Stimulated activated naive CD8-positive, alpha-beta T cell treated with anti-CD3 and anti-CD28 coated beads, Interleukin-15, Interleukin-2, amounts not matched to agents 100 ng/mL and 50 ng/mL, for 24 hours (primary cell): ENCODE data around the gene TRIM10.
"Not testable (repeated sequence)": the region's sequence is repeated elsewhere in the genome, so short reads cannot be mapped to it uniquely, and the experiment has no call there.

Experiments
- H3K27ac Mint-ChIP-seq: one replicate; pipeline ENCODE4 v1.8.0; 2021; ENCODE audit warnings: mild to moderate bottlenecking, mixed read lengths
- H3K27me3 Mint-ChIP-seq: one replicate; pipeline ENCODE4 v1.8.0; 2021; ENCODE audit warnings: mixed read lengths
- H3K36me3 Mint-ChIP-seq: one replicate; pipeline ENCODE4 v1.8.0; 2021; ENCODE audit warnings: low read depth, mixed read lengths
- H3K4me1 Mint-ChIP-seq: one replicate; pipeline ENCODE4 v1.8.0; 2021; ENCODE audit warnings: low read depth, mixed read lengths
- H3K4me3 Mint-ChIP-seq: one replicate; pipeline ENCODE4 v1.8.0; 2021; ENCODE audit warnings: mild to moderate bottlenecking, mixed read lengths
- H3K9me3 Mint-ChIP-seq: one replicate; pipeline ENCODE4 v1.8.0; 2021; ENCODE audit warnings: mixed read lengths

Gene TRIM10

DNA sequence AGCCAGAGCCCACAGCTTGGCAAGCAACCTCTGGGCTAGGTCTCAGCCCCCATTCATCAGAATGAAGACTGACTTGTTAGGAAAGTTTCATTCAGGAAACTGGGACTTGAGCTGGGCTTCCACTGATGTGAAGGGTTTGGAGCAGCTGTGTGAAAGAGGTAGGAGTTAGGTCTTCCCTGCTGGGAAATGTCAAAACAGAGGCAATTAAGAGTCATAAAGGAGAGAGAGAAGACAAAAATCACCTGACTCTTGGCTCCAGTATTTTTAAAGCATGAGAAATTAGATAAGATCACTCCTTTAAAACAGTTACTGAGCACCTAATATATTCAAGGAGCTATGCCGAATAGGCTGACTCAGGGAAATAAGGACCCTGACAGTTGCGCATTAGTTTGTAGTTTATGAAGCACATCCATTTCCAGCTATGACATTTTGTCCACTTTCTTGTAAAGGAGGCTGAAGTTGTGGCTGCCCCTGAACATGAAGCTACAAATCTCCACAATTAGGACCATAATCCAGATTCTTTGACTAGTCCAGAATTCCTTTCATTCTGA lies 29.0 kb downstream of the TRIM10 start:
- Mint-ChIP-seq H3K4me3 (no peak overlapping the region), H3K27me3 (peaks cover 73% of the 10 kb centered on the region), H3K4me1 (peaks cover 29% of the 10 kb centered on the region), H3K36me3 (no peaks in the 10 kb centered on the region), H3K27ac (no peak overlapping the region), H3K9me3 (no peaks in the 10 kb centered on the region)

DNA sequence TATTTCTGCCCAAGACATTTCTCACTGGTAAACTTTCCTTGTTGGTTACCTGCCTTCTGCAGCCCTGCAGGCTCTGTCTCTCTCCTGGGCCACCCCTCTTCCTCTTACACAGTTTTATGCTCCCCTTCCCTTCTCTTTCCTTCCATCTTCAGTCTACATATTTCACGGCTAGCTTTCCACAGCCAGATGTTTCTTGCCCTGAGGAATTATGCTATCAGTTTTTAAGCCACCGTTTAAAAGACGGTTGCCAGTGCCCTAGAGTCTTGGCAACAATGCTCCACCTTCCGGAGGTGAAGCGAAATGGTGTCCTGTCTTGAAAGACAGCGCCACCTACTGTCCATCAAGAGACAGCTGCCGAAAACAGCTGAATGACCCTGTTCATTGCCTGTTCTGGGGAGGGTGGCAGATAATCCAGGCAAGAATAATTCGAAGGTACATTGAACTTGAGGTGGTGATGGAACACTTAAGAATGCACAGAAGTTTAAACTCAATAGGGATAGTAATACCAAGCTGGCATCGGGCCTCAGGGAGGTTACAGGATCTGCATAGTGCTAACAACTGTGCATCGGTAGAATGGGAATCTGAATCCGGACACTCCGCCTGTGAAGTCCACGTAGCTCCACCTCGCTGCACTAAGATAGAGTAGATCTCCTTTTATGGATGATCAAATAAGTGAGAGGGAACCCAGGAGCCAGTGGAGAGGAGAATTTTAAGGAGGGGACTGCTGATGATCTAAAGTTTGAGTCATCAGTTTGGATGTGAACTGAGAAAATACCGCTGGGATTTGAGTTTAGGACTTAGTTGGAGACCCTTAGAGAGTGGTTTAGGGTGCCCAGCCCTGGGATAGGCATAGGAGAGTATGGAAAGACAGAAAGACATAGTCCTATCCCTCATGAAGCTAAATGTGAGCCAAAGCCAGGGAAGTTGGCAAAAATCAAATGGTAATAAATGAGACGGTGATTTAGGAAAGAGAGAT lies 29.8 kb downstream of the TRIM10 start:
- H3K9me3 Mint-ChIP-seq: no peaks in the 10 kb centered on the region
- H3K36me3 Mint-ChIP-seq: no peaks in the 10 kb centered on the region
- H3K4me3 Mint-ChIP-seq: no peak overlapping the region
- H3K27me3 Mint-ChIP-seq: peaks cover 80% of the 10 kb centered on the region
- H3K4me1 Mint-ChIP-seq: peaks cover 29% of the 10 kb centered on the region
- no peak overlapping the region for H3K27ac Mint-ChIP-seq

DNA sequence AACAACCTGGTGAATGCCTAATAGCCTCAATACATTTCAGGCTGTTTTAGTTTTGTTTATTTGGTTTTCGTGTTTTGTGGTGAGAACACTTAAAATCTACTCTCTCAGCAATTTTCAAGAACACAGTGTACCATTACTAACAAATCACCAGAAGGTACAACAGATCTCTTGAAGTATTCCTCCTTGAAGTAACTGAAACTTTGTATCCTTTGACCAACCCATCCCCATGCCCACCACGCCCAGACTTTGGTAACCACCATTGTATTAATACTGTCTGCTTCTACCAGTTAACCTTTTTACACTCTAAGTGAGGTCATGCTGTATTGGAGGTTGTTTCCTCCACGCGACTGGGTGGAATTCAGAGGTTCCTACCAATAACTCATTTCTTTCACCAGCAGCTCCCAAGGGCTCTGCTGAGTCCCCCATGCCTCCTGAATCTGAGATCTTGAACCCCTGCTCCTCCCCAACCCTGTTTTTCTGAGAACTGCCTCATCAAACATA lies 30.8 kb downstream of the TRIM10 start:
- H3K4me3 Mint-ChIP-seq: no peak overlapping the region
- H3K9me3 Mint-ChIP-seq: no peaks in the 10 kb centered on the region
- H3K27ac Mint-ChIP-seq: no peak overlapping the region
- H3K27me3 Mint-ChIP-seq: peaks cover 85% of the 10 kb centered on the region
- H3K4me1 Mint-ChIP-seq: peaks cover 26% of the 10 kb centered on the region
- no peaks in the 10 kb centered on the region for H3K36me3 Mint-ChIP-seq

DNA sequence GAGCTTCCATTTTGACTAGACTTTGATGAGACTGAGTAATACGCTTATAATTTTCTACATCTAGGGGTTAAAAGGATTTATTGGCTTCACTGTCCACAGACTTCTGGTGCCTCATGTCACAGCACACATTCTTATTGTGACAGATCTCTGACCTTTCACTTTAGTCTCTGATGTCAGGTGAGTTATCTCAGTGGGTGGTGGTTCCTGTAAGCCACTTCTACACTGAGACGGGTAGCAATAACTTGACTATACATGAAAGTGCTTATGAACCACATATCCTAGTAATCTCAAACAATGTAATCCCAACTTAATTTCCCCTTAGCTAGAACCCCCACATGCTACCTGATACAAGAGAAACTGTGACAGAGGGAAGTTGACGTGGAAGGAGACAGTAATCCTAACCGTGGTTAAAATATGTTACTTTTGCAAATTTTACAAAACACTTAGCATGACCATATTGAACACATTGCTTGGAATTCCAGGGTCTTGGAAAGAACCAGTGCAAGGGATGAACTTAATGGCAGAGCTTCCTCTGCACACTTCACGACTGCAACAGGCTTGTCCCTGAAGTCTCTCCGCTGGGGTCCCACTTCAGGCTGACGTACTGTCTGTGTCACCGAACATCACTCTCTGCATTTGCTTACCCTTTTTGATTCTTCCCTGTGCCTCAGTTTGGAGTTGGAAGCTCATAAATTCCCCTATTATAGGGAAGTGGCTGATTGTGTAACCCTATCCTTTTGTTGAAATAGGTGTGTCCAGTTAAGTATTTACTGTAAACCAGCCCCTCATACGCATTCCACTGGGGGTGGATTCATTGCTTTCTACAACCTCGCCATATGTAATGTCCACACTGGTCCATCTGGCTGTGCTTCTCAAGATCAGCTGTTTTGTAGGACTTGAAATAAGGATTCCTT lies 31.5 kb downstream of the TRIM10 start:
- Mint-ChIP-seq H3K36me3 (no peaks in the 10 kb centered on the region), H3K27me3 (peaks cover 90% of the 10 kb centered on the region), H3K9me3 (no peaks in the 10 kb centered on the region), H3K4me1 (peaks cover 26% of the 10 kb centered on the region), H3K4me3 (no peak overlapping the region), H3K27ac (no peak overlapping the region)

DNA sequence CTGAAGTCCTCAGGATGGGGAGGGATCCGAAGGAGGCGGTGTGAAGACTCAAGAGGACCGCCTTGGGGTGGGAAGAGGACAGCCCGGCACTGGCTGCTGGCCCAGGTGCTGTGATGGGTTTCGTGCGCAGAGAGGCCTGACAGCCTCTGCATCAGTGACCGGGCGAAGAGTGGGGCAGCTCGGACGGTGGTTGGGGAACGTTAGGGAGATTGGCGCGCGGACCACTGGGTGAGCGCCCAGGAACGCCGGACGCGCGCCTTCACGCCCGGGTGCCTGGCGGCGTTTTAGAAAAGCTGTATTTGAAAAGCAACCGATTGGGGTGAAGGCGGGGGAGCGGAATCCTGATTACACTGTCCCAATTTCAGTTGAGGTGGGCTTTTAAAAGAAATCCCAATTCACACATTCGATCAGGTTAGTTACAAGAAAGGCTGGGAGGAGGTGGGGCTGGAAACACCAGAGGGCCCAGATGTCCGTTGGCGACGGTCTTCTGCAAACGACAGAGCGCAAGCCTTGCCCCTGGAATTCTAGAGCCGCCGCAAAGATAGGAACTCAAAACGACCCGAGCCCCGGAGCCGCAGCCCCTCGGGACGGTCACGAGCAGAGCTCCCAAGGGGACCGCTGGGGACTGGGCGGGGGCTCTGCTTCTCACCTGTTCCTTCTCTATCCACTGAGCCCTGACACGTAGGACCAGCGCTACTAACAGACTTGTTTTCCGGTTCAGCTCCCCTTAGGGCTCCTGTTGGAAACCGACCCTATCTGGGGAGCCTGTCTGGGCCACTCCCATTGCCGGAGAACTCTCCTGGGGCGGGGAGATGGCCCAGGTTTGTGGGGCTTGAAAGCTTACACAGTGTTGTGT lies 33.5 kb downstream of the TRIM10 start:
- Mint-ChIP-seq H3K27me3 (peaks cover 80% of the 10 kb centered on the region), H3K4me3 (no peak overlapping the region), H3K9me3 (no peaks in the 10 kb centered on the region), H3K27ac (no peak overlapping the region), H3K36me3 (no peaks in the 10 kb centered on the region), H3K4me1 (peaks cover 26% of the 10 kb centered on the region)

DNA sequence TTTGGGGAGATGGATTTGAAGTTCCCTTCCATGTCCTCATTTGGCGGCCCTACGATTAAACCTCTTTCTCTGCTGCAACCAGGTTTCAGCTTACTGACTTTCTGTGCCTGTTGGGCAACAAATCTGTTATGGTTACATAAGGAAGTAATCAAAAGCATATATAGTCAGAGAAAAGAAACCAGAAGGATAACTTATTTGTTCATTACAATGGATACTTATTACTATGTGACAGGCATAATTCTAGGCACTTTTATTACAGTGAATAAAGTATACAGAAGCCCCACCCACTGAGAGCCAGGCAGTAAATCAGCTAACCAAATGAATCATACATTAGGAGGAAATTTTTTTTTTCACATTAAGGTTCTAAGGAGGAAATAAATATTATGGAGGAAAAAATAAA lies 38.5 kb downstream of the TRIM10 start:
- H3K4me3 Mint-ChIP-seq: no peak overlapping the region
- H3K9me3 Mint-ChIP-seq: no peaks in the 10 kb centered on the region
- no peaks in the 10 kb centered on the region for H3K36me3 Mint-ChIP-seq
- H3K4me1 Mint-ChIP-seq: no peaks in the 10 kb centered on the region
- H3K27ac Mint-ChIP-seq: no peak overlapping the region
- peaks cover 44% of the 10 kb centered on the region for H3K27me3 Mint-ChIP-seq

DNA sequence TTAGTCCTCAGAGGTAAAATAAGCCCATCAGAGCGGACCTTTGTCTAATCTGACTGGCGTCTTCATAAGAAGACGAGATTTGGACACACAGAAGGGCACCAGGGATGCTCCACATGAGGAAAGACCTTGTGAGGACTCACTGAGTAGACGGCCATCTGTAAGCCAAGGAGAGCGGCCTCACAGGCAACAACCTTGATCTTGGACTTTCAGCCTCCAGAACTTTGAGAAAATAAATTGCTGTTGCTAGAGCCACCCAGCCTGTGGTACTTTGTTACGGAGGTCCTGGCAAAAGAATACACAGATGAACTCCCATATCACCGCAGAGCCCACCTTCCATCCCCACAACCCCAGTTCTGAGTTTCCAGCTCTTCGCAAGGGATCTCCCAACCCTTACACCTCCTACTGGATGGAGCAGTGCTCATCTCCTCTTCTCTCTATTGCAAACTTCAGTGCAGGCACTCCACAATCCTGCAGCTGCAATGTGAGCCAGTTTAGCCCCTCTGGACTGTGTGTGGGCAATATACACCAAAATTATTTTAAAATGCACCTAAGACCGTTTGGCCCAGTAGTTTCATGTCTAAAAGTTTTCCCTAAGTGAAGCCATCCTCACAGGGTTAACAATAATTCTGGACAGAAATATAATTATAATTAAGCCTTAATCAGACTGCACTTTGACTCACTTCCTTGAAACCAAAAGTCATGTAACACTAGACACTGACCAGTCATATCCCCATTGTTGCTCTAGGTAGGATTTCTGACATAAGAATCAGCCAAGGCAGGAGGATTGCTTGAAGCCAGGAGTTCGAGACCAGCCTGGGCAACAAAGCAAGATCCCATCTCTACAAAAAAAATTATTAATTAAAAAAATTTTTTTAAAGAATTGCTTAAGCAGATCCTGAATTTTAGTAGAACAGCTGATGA lies 39.3 kb downstream of the TRIM10 start:
- no peaks in the 10 kb centered on the region for H3K4me1 Mint-ChIP-seq
- H3K9me3 Mint-ChIP-seq: no peaks in the 10 kb centered on the region
- no peak overlapping the region for H3K27ac Mint-ChIP-seq
- no peak overlapping the region for H3K4me3 Mint-ChIP-seq
- H3K27me3 Mint-ChIP-seq: peaks cover 38% of the 10 kb centered on the region
- H3K36me3 Mint-ChIP-seq: no peaks in the 10 kb centered on the region

DNA sequence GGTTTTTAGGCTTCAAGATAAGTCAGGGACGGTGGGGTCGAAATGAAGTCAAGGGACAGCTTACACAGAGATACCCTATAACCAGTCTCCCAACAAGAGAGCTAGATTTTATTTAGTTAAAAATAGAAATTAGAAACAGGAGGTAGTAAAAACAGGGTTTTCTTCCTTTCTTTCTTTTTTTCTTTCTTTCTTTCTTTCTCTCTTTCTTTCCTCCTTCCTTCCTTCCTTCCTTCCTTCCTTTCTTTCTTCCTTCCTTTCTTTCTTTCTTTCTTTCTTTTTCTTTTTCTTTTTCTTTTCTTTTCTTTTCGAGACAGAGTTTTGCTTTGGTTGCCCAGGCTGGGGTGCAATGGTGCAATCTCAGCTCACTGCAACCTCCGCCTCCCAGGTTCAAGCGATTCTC lies 42.3 kb downstream of the TRIM10 start:
- not testable (repeated sequence) for H3K4me1 Mint-ChIP-seq, H3K4me3 Mint-ChIP-seq, H3K36me3 Mint-ChIP-seq, H3K27ac Mint-ChIP-seq, H3K9me3 Mint-ChIP-seq
- peaks cover 30% of the 10 kb centered on the region for H3K27me3 Mint-ChIP-seq

DNA sequence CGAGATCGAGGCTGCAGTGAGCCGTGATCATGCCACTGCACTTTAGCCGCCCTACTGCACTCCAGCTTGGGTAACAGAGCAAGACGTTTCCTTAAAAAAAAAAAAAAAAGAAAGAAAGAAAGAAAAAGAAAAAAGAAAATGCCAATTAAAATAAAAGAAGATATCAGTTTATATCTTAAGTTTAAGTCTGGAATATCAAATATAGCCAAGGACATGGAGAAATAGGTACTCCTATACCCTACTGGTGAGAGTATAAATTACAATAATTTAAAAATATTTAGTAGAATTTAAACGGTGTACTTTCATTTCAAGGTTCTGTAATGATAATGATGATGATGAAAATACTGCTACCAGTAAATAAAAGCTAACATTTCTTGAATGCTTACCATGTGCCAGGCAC lies 44.3 kb downstream of the TRIM10 start:
- H3K4me3 Mint-ChIP-seq: no peak overlapping the region
- H3K27me3 Mint-ChIP-seq: peaks cover 37% of the 10 kb centered on the region
- H3K9me3 Mint-ChIP-seq: no peaks in the 10 kb centered on the region
- no peaks in the 10 kb centered on the region for H3K36me3 Mint-ChIP-seq
- peaks cover 13% of the 10 kb centered on the region for H3K4me1 Mint-ChIP-seq
- no peak overlapping the region for H3K27ac Mint-ChIP-seq

DNA sequence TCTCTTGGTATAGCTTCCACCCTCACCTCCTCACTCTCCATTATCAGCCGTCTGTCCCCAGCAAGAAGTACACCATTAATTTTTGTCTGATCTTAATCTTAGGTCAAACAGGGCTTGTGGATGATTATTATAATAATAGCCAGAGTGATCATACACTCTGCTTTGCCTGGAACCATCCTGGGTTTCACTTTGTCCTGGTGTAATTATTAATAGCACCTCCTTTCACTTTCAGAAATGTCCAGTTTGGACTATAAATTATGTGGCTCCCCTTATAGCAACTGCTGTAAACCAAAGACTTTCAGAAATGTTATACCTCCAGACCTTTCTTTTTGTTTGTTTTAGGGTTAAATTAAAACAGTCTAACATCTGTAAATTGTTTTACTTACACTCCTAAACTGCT lies 47.2 kb downstream of the TRIM10 start:
- Mint-ChIP-seq H3K4me3 (no peak overlapping the region), H3K27me3 (peaks cover 52% of the 10 kb centered on the region), H3K9me3 (no peaks in the 10 kb centered on the region), H3K36me3 (no peaks in the 10 kb centered on the region), H3K27ac (no peak overlapping the region), H3K4me1 (peaks cover 13% of the 10 kb centered on the region)

DNA sequence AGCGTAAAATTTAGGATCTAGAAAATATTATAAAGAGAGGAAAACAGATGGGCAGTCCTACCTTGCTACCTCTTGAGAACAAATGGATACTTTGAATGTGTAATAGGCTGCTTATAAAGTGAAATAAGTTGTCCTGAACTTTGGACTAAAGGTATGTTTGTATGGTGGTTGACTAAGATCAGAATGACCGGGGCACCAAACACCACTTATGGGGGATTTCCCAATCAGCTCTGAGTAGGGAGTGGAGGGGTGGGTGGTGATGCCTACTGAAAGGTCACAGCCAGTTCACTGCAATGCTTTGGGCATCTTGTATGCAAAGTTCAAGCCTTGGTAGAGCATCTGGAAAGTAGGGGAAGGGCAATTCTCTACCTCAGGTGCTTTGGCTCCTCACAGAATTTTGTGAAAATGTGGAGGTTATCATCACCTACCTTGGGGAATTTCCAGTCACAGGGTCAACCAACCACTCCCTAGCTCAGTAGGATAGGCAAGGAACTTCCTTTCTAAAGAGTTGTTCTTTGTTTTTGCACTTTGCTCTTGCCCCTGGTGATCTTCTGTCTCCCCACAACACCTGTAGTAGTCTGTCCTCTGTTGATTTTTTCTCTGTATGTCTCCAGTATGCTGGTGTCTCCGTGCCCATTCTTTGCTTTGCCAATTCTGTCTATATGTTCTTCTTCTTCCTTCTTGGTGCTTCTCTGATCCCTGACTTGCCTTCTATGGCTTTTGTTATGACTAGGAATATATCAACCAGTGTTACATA lies 47.8 kb downstream of the TRIM10 start, which contains the start of gene TRIM31:
TSS of gene TRIM31 (minus strand) at position 88 of the 757 bp plus-strand sequence. CDS start 285 bp downstream, outside the sequence.
- Mint-ChIP-seq H3K27me3 (peaks cover 59% of the 10 kb centered on the region), H3K9me3 (no peaks in the 10 kb centered on the region), H3K4me1 (peaks cover 13% of the 10 kb centered on the region), H3K36me3 (no peaks in the 10 kb centered on the region), H3K27ac (no peak within 1 kb of the TSS), H3K4me3 (no peak within 1 kb of the TSS)

DNA sequence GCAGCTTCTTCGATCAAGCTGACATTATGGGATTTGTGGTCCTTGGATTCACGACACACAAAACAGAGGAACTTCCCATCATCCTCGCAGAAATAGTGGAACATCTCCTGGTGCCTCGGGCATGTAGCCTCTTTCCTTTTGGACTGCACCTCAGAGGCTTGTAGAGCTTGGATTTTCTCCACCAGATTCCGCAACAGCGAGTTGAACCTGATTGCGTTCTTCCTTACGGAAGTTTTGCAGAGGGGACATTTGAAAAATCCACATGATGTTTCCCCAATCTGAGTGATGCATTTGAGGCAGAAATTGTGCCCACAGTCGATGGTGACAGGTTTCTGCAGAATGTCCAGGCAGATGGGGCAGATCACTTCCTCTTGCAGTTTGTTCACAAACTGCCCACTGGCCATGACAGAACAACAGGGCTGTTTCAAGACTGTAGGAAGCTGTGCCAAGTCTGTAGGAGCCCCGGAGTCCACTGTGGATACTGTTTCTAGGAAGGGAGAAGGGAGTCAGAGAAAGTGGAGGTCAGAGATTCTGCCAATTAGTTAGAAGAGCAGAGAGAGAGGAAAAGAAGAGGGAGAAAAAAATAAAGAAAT lies 48.5 kb downstream of the TRIM10 start:
- H3K36me3 Mint-ChIP-seq: no peaks in the 10 kb centered on the region

More for the DNA sequence above, 48.5 kb downstream of the TRIM10 start:
- Mint-ChIP-seq H3K27ac (no peak overlapping the region), H3K4me1 (peaks cover 13% of the 10 kb centered on the region), H3K4me3 (no peak overlapping the region), H3K27me3 (peaks cover 63% of the 10 kb centered on the region), H3K9me3 (no peaks in the 10 kb centered on the region)
